HL-60 (cell line): Measurements from ENCODE around the gene KIF5A.

Experiments
- DNase-seq, 2 experiments: peaks; one replicate each; pipeline ENCODE4 v3.0.0-alpha.2; 2010 to 2020; ENCODE audit warnings: low read depth in 1 of 2, low spot score in 1 of 2
- H3K27ac ChIP-seq: fragments of 250-450 bp; sonication (Bioruptor Pico); replicated peaks from 2 replicates; pipeline ENCODE4 v1.5.1; 2020; ENCODE audit warnings: mild to moderate bottlenecking, moderate library complexity
- H3K27me3 ChIP-seq: fragments of 250-450 bp; sonication (Bioruptor Pico); 2 replicates; pipeline ENCODE4 v1.5.1; 2021; ENCODE audit warnings: mild to moderate bottlenecking, moderate library complexity; ENCODE audit not compliant: insufficient read depth, poor library complexity, severe bottlenecking
- H3K4me3 ChIP-seq: replicated peaks from 2 replicates; pipeline ENCODE4 v1.5.1; 2011; ENCODE audit warnings: mild to moderate bottlenecking, control low read depth, low read length; ENCODE audit not compliant: insufficient read depth
- GABPA ChIP-seq: IDR thresholded peaks from 2 replicates; pipeline ENCODE4 v1.6.1; 2012; ENCODE audit warnings: low read depth
- POLR2AphosphoS5 ChIP-seq: IDR thresholded peaks from 2 replicates; pipeline ENCODE4 v1.6.1; 2012; ENCODE audit warnings: low read depth
- SPI1 ChIP-seq: IDR thresholded peaks from 2 replicates; pipeline ENCODE4 v1.6.1; 2012; ENCODE audit warnings: low read depth, mild to moderate bottlenecking, borderline replicate concordance
- TF ChIP-seq, protein P1 (sequence below): IDR thresholded peaks from 2 replicates; pipeline ENCODE4 v1.6.1; 2012; ENCODE audit warnings: low read depth; ENCODE audit not compliant: insufficient replicate concordance
- TF ChIP-seq, protein P2 (sequence below): IDR thresholded peaks from one replicate; pipeline ENCODE4 v1.5.1; 2011; ENCODE audit warnings: low read length, control low read depth, inconsistent platforms; ENCODE audit not compliant: insufficient read depth

KIF5A gene

GRCh38 chr12:57621497-57622292 lies 71.9 kb downstream of the KIF5A start:
- TF ChIP-seq, protein P1, sequence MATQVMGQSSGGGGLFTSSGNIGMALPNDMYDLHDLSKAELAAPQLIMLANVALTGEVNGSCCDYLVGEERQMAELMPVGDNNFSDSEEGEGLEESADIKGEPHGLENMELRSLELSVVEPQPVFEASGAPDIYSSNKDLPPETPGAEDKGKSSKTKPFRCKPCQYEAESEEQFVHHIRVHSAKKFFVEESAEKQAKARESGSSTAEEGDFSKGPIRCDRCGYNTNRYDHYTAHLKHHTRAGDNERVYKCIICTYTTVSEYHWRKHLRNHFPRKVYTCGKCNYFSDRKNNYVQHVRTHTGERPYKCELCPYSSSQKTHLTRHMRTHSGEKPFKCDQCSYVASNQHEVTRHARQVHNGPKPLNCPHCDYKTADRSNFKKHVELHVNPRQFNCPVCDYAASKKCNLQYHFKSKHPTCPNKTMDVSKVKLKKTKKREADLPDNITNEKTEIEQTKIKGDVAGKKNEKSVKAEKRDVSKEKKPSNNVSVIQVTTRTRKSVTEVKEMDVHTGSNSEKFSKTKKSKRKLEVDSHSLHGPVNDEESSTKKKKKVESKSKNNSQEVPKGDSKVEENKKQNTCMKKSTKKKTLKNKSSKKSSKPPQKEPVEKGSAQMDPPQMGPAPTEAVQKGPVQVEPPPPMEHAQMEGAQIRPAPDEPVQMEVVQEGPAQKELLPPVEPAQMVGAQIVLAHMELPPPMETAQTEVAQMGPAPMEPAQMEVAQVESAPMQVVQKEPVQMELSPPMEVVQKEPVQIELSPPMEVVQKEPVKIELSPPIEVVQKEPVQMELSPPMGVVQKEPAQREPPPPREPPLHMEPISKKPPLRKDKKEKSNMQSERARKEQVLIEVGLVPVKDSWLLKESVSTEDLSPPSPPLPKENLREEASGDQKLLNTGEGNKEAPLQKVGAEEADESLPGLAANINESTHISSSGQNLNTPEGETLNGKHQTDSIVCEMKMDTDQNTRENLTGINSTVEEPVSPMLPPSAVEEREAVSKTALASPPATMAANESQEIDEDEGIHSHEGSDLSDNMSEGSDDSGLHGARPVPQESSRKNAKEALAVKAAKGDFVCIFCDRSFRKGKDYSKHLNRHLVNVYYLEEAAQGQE, result no peak
- TF ChIP-seq, protein P2, sequence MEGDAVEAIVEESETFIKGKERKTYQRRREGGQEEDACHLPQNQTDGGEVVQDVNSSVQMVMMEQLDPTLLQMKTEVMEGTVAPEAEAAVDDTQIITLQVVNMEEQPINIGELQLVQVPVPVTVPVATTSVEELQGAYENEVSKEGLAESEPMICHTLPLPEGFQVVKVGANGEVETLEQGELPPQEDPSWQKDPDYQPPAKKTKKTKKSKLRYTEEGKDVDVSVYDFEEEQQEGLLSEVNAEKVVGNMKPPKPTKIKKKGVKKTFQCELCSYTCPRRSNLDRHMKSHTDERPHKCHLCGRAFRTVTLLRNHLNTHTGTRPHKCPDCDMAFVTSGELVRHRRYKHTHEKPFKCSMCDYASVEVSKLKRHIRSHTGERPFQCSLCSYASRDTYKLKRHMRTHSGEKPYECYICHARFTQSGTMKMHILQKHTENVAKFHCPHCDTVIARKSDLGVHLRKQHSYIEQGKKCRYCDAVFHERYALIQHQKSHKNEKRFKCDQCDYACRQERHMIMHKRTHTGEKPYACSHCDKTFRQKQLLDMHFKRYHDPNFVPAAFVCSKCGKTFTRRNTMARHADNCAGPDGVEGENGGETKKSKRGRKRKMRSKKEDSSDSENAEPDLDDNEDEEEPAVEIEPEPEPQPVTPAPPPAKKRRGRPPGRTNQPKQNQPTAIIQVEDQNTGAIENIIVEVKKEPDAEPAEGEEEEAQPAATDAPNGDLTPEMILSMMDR, result peak; percentile 91
- DNase-seq, result peak in 1 of 2 experiments; percentile 36
- Histone ChIP-seq H3K4me3 (peak overlapping the region; percentile 24), H3K27ac (no peak overlapping the region), H3K27me3 (peaks cover 65% of the 10 kb centered on the region)

GRCh38 chr12:57622293-57623245 lies 72.7 kb downstream of the KIF5A start:
- TF ChIP-seq, protein P2, result no peak
- TF ChIP-seq, protein P1, result no peak
- no peak for TF ChIP-seq GABPA
- no peak for TF ChIP-seq SPI1
- TF ChIP-seq POLR2AphosphoS5, result no peak
- Histone ChIP-seq H3K4me3 (no peak overlapping the region), H3K27me3 (peaks cover 72% of the 10 kb centered on the region), H3K27ac (no peak overlapping the region)
- no peak for DNase-seq

GRCh38 chr12:57623385-57623784 lies 73.5 kb downstream of the KIF5A start:
- no peak for DNase-seq
- TF ChIP-seq POLR2AphosphoS5 (no peak), GABPA (no peak), SPI1 (no peak)
- TF ChIP-seq, protein P1, result no peak
- H3K4me3 ChIP-seq, result no peak overlapping the region
- no peak overlapping the region for H3K27ac ChIP-seq
- peaks cover 72% of the 10 kb centered on the region for H3K27me3 ChIP-seq
